Measurements from ENCODE around the gene TSHZ2.

- no peak for TF ChIP-seq CTCF (IDR thresholded peaks at IDR 0.05)
- TF ChIP-seq POLR2A (IDR thresholded peaks at IDR 0.05) = no peak
- no peak for TF ChIP-seq POLR2AphosphoS5 (IDR thresholded peaks at IDR 0.05)
- TF ChIP-seq EP300 (IDR thresholded peaks at IDR 0.05; ENCODE audit: low read depth) = no peak
Measured at GRCh38 chr20:53270792-53271375, 298.7 kb downstream of the TSHZ2 start.
